ENCODE results near the gene CFAP97.
"Not testable (repeated sequence)": the region's sequence is repeated elsewhere in the genome, so short reads cannot be mapped to it uniquely, and the experiment has no call there.

The CFAP97 gene

DNA sequence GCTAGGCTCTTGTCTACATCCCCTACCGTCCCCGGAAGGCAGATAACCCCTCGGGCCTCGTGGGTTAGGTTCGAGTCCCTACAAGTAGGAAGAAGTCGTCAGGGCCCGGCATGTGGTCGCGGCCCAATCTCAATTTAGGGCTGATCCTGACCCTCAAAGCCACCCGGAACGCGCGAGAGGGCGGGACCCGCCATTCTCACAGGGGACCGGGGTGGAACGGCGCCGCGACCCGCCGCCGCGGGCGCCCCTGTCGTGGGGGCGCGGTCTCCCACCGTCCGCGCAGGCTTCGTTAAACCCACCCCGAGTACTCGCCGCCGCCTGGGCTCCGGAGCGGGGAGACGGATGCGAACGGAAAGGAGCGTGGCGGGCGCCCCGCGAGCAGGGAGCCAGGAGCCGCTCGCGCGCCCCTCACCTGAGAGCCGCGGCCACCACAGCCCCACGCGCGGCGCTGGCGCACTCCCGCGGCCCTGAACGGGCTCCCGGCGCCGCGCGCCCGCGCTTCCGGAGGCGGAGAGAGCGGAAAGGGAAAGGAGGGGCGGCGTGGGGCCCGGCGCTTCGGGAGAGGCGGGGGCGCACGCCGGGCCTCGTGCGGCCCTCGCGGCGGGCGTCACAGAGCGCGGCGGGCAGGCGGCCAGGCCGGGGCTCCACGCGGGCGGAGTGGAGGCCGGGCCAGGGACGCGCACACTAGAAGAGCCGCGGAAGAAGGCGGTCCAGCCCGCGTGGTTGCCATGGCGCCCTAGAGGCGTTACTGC, at the start of gene CFAP97:
Gene CFAP97, minus strand, starts transcription at position 515 of the 752 bp plus-strand sequence. CDS start 12,804 bp downstream, outside the sequence.
- peak; percentile 62 for DNase-seq

DNA sequence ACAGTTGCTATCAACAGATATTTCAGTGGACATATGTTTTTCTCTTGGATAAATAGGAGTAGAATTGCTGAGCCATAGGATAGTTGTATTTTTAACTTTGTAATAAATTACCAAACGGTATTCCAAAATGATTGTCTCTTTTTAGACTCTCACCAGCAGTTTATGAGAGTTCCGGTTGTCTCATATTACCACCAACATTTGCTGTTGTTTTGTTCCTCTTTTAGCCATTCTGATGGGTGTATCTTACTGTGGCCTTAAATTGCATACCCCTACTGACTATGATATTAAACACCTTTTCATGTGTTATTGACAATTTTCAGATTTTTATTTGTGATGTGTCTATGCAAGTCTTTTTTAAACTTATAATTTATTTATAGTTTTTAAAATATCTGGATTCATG, 45.3 kb upstream of the CFAP97 start:
- no peak for DNase-seq

DNA sequence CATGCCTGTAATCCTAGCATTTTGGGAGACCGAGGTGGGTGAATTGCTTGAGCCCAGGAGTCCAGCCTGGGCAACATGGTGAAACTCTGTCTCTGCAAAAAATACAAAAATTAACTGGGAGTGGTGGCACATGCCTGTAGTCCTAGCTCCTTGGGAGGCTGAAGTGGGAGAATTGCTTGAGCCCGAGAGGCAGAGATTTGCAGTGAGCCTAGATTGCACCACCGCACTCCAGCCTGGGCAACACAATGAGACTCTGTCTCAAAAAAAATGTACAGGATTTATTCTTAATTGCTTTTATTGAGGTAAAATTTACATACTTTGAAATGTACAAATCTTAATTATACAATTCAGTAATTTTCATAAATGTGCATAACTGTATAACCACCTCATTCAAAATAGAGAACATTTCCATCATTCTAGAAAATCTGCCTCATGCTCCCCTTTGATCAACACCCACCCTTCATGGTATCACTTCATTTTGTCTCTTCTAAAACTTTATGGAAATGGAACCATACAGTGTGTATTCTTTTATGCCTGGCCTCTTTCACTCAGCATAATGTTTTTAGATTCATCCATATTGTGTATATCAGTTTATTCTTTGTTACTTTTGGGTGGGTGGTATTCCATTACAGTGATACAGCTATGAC, 44.7 kb upstream of the CFAP97 start:
- no peak for DNase-seq

DNA sequence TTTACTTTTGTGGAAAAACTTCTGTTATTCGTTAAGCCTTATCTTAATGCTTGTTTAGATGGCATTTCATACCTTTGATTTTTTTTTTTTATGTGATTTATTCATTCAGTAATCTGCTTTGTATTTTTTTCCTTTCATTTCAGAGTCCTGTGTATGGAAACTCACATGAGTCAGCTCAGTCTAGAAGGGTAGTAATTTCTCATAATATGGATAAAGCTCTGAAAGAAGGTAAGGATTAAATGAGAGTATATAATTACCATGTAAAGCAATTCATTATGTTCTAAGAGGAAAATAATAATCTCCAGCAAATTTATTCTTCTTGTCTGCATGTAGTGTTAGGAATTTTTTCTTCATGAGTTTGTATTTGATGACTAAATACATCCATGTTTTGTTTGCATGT, 43.4 kb upstream of the CFAP97 start:
- DNase-seq = no peak

DNA sequence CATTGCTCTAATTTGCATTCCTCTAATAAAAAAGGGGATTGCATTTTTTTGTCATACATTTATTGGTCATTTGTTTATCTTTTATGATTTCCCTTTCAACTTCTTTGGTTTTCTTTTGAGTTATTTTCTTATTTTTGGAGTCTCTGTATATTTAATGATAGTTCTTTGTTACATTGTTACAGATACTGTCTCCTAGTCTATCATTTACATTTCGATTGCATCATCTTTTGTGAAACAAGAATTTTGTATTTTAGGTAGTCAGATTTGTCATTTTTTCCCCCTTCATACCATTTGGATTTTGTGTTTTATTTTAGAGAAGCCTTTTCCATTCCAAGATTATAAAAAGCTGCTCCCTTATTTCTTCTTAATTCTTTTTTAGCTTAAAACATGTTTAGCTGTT, 42.7 kb upstream of the CFAP97 start:
- DNase-seq = no peak

DNA sequence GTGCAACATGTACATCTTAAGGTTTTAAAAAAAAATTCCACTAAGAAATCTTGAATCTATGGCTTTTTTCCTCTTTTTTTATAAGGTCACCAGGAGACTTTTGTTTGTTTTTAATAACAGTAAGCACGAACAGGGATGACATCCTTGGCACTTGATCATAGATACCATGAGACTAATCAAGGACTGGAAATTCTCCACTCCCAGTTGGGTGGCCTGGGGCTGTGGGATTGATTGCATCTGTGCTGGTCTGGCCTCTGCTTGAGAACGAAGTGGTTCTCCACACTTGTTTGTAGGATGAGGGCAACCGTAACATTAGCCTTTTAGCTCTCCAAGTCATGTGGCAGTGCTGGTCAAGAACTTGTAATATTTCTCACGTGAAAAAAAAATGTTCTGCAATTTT, 41.0 kb upstream of the CFAP97 start:
- no peak for DNase-seq

DNA sequence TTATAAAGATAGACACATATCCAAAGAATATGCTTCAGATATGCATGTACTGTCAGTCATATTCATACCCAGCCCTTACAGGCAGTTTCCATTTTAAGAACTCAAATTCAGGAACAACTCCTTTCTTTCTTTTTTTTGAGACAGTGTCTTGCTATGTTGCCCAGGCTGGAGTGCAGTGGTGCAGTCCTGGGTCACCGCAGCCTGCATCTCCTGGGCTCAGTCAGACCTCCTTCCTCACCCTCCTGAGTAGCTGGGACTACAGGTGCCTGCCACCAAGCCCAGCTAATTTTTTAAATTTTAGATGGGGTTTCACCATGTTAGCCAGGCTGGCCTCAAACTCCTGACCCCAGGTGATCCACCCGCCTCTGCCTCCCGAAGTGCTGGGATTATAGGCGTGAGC, 40.1 kb upstream of the CFAP97 start:
- DNase-seq = no peak

DNA sequence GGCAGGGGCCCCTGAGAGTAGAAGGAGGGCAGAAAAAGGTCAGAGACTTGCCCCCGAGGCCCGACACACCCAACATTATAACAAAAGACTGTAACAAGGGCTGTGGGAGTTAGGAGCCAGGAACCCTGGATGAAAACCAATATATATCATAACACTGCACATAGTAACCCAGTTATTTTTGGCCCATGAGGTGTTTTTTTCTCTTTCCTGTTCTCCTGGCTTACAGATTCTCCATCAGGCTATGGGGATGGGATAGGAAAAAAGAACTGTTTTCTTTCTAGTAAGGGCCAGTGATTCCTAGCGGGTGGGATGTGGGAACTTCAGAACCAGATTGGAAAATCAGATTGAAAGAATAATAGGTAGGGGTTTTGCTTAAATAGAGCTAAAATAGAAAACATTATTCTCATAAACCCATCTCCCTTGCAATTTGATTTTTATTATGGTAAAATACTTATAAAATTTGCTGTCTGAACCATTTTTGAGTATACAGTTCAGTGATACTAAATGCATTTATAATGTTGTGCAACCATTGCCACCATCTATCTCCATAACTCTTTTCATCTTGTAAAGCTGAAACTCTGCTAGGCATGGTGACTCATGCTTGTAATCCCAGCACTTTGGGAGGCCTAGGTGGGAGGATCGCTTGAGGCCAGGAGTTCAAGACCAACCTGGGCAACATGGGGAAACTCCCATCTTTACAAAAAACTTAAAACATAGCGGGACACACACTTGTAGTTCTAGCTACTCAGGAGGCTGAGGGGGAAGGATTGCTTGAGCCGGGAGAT, 39.1 kb upstream of the CFAP97 start:
- no peak for DNase-seq

DNA sequence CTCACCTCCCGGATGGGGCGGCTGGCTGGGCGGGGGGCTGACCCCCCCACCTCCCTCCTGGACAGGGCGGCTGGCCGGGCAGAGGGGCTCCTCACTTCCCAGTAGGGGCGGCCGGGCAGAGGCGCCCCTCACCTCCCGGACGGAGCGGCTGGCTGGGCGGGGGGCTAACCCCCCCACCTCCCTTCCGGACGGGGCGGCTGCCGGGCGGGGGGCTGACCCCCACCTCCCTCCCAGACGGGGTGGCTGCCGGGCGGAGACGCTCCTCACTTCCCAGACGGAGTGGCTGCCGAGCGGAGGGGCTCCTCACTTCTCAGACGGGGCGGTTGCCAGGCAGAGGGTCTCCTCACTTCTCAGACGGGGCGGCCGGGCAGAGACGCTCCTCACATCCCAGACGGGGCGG, 36.7 kb upstream of the CFAP97 start:
- not testable (repeated sequence) for DNase-seq

DNA sequence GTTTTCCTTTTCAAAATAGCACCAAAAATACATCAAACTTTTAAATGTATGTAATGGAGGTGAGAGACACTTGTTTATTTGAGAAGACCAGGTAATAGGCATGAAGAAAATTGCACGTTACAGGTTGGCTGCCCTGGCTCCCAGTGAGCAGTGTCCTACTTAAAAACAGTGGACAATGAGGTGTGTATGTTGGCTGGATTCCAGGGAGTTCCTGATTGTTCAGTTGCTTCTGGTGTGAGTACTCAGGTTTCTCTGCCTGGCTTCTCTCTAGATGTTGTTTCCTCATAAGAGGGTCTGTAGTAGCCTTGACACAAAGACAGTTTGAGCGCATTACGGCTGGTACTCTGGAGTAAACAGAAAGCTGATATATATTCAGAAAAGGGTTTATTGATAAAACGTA, 35.0 kb upstream of the CFAP97 start:
- DNase-seq = peak; percentile 67

DNA sequence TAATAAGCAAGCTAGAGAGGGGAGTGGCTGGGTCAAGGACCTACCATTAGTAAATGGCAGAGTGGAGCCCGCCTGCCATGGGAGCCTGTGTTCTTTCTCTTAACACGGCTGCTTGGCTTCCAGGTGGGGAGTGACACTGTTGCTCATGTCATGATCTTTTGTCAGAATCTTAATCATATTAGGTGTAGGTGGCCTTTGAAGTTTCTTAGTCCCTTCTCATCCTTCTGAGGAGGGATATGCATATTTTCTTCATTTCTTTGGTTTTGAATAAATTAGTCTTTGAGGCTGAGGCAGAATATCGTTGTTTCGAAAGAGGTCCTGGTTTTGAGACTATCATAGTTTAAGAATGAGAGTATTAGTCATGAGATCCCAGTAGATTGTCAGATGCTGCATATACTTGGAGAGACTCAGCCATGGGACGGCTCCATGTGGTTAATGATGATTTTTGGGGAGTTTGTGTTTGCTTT, 34.4 kb upstream of the CFAP97 start:
- no peak for DNase-seq

DNA sequence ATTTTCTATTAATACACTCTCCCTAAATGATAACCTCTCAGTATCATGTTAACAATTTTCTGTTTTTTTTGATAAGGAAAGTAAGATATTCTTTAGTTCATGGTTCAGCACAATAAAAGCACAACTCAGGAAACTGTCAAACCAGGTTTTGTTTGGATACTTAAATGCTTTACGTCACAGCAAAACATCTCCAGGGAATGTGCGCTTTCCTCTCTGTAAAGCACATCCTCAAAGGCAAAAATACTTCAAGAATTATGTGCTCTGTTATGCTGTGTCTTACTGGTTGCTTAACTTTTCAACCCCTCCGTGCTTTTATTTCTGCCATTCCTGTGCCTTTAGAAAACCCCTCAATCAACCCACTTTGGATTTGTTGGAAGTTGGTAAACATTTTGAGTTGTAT, 33.4 kb upstream of the CFAP97 start:
- DNase-seq = no peak

DNA sequence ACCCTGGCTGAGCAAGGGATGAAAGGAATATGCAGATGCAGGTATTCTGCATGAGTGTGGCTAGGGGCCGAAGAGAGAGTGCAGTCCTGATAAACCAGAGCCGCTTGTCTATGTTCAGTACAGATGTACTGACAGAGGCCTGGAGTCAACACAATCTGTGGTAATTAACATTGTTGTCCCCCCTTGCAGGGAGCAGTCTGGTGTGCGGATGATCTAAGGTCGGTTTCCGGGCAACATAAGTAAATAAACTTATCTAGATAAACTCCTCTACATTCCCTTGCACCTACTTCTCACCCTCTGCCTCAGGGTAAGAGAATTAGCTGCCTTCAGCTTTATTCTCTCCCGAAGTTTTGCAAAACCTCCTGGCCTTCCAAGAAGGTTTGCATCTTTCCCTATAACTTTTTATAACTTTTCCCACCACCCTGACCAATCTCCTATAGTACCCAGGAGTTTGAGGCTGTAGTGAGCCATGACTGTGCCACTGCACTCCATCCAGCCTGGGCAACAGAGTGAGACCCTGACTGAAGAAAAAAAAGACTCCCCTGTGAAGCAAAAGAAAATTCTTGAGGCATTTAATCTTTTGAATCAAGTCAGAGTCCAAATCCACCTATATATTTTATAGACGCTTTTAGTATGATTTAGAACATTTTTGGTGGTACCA, 32.2 kb upstream of the CFAP97 start:
- no peak for DNase-seq

DNA sequence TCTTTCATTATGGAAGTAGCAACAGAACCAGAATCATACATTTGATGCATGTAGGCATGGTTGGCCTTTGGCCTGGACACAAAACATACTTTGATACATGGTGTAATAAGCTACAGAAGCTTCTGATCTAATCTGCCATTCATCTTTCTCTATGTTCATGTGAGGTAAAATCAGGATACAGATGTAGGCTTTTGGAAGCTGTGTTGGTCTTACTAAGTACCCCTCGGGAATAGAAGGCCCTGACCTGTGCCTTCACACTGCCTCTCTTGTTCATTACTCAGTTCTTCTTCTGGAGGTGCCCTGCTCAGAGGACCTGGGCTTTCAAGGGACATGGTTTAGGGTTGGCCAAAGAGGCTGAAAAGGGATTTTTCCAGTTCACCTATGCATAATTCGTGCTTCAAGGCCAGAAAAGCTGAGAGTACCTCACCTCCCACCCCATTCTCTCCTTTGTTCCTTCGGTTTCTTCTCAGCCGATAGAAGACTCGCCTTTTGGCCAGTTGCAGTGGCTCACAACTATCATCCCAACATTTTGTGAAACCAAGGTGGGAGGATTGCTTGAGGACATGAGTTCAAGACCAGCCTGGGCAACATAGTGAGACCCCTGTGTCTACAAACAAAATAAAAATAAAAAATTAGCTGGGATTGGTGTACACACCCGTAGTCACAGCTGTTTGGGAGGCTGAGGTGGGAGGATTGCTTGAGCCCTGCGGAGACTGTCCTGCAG, 31.5 kb upstream of the CFAP97 start:
- no peak for DNase-seq

DNA sequence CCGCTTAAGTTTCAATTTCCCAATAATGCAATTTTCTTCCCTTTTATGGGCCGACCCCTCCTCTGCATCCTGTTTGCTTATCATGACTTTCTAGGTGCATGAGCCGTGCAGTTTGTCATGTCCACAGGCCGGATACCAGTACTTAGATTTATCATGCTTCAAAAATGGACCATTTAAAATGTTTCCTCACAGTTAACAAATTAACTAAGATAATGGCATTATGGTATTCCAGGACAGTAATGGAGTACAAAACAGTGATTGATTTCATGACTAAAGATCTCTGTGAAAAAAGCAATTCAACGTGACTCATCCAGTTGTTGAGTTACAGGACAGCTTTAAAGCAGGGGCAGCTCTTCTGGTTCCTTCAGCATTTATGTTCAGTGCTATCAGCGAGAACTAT, 28.6 kb upstream of the CFAP97 start:
- no peak for DNase-seq

DNA sequence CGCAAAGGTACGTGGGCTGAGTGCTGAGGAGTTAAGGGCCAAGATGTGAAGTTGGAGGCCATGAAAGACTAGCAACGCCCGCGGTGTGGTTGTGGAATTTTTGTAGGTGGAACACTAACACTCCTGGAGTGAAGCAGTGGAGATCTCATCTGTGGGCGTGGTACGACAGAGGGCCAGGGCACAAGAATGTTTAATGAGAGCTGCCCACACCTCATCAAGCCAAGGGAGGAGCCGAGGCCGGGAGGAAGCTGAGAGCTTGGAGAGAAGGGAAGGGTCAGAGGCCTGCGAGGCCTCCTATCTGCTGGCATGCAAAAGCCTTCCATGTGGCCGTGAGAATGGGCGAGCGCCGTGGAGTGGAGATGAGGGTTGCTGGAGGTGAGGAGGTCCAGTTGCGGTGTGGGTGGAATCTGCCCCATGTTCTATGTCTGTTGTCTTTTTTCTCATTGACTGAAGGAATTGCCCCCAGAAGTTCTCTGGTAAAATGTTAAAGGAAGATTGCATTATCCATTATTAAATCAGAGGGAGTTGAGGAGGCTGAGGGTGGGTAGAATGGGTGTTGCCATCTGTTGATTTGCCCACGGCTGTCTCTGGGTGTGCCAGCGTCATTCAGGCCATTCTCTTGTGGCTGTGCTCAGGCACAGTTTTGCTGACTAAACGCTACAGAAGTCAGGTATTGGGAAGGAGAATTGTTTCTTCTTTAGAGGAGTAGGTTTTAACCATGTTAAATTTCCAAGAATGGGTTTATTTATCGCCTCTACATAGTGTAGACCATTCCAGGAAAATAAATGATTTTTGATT, 25.4 kb upstream of the CFAP97 start:
- DNase-seq = no peak

DNA sequence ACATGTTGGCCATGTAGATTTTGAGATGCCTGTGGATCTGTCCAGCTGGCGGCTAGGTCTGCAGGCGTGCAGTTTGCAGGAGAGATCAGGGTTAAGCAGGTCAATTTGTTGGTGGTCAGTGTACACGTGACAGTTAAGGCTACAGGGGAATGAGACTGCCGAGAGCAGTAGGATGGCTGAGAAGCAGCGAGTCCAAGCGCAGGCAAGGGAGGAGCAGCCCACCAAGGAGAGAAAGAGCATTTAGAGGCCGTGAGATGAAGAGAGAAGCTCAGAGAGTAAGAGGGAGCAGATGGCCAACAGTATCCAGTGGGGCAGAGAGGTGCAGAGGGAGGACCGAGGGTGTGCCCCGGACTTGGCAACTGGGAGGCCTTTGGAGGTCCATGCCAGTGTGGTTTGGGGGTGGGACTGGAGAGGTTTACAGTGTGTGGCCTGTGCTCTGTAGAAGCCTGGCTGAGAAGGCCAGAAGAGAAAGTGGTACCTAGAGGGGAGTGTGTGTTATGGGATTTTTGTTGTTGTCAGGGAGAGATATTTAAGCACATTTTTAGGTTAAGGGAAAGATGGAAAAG, 24.0 kb upstream of the CFAP97 start:
- no peak for DNase-seq

DNA sequence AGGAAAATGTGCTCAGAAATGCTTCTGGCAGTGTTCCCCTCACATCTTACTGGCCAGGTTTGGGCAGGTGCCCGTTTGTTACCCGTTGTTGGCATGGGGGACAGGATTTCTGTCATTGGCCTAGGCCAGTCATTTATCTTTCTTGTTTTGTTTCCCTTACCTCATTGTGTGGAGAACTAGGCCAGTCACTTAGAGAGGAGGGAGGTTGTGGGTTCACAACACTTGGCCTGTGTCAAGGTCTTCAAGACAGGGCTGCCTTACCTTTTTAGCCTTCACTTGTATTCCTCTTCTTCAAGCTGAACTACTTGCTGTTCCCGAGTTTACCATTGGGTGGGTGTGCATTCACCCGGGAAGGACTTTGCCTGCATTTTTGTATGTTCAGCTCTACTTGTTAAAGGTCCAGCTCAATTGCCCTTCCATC, 23.3 kb upstream of the CFAP97 start:
- DNase-seq = no peak

DNA sequence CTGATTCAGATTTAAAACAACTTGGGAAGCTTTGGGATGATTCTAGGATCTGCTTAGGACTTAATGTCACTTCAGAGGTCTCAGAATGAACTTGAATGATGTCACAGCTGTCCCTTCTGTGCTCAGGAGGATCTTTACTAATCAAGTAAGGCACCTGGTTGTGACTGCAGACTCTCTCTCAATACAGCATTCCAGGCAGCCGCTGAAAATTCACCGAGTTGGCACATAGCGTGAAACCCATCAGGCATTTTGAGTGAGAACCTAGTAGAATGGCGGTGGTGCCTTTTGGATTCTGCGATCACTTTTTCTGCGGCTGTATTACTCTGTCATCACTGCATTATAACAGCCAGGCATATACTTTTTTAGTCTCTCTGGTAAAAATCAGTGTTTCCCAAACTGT, 22.1 kb upstream of the CFAP97 start:
- no peak for DNase-seq

DNA sequence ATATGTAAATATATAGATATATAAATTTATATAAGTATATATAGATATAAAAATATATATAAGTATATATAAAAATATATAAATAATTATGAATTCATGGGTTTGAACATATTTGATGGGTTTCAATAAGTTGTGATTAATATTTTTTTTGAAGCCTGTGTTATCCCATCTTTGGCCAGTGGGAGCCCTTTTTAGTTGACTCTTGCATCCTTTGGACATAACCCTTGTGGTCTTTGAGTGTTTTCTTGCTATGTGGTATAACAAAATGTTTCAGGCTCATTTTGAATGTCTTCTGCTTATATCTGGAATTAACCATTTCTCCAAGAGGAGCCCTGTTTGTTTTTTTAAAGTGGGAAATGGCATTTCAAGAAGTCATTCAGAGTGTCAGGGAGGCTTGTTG, 20.8 kb upstream of the CFAP97 start:
- DNase-seq = no peak

DNA sequence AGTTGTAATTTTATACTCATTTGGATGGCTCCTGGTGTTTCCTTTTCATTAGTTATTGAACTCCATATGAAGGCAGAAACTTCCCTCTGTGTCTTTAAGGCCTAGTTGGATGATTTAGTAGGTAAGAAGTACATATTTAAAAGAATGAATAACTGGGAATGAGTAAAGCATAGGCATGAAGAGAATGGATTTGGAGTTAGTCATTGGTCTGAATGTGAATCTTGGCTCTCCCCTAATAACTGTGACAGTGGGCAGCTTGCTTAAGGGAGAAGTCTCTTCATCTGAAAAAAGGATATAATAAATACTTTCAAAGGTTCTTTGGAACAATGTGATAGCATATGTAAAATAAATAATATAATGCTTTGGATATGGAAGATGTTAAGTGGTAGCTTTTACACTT, 18.8 kb upstream of the CFAP97 start:
- DNase-seq = no peak
